Endothelial cell of umbilical vein (primary cell): Measurements from ENCODE around the gene UBE2F. TPM values are rescaled to one million over a fixed set of nuclear protein-coding genes. Genes with fewer than 3 reads are reported as not detected.

Experiments
- BruUV-seq: library from RNA; stranded (reverse); fragments of 400-500 nt; replicated peaks from 2 replicates; lab custom pipeline; 2021; lab: Mats Ljungman, UMichigan
- CTCF ChIA-PET: fragments of 300-600, 350-600 bp; sonication (Branson Sonifier 250); formaldehyde crosslinking; loops from one replicate; lab custom pipeline; 2021; ENCODE audit warnings: antibody characterized with exemption, inconsistent platforms; lab: Charles Lee
- POLR2A ChIA-PET: fragments of 300-600, 350-600 bp; sonication (Branson Sonifier 250); formaldehyde crosslinking; loops from one replicate; lab custom pipeline; 2021; ENCODE audit warnings: antibody characterized with exemption, inconsistent platforms; lab: Charles Lee
- DNase-seq: peaks from one replicate; pipeline ENCODE4 v3.0.0-alpha.2; 2011; ENCODE audit warnings: low read depth, low spot score
- FAIRE-seq: peaks from 2 replicates; lab custom pipeline; 2011; peaks lifted over from hg19 to GRCh38; lab: Jason Lieb, UNC
- H2AFZ ChIP-seq: 2 replicates; pipeline ENCODE4 v1.6.0; 2012; ENCODE audit warnings: low read depth, low read length, control low read depth, inconsistent platforms
- H3K27ac ChIP-seq: 2 replicates; pipeline ENCODE4 v1.5.1; 2011; ENCODE audit warnings: low read depth, mild to moderate bottlenecking, control low read depth, low read length, moderate library complexity; ENCODE audit not compliant: insufficient read depth
- H3K27me3 ChIP-seq, 2 experiments: 2 replicates each; pipeline versions ENCODE4 v1.6.0 to v1.6.1; 2011; ENCODE audit warnings: low read length in 2 of 2, mixed read lengths in 1 of 2; ENCODE audit not compliant: control insufficient read depth in 2 of 2, insufficient read depth in 2 of 2
- H3K36me3 ChIP-seq, 2 experiments: 2 replicates in 1 of 2; 3 replicates in 1 of 2; pipeline ENCODE4 v1.5.1; 2011; ENCODE audit warnings: low read length in 2 of 2, mild to moderate bottlenecking in 1 of 2, moderate library complexity in 1 of 2; ENCODE audit not compliant: control insufficient read depth in 2 of 2, insufficient read depth in 2 of 2; ENCODE audit errors: extremely low read depth in 1 of 2
- H3K4me1 ChIP-seq: 3 replicates; pipeline ENCODE4 v1.5.1; 2011; ENCODE audit warnings: mild to moderate bottlenecking, low read length; ENCODE audit not compliant: control insufficient read depth, insufficient read depth; ENCODE audit errors: extremely low read depth
- H3K4me2 ChIP-seq: 2 replicates; pipeline ENCODE4 v1.6.1; 2011; ENCODE audit warnings: low read length, control low read depth, mixed read lengths; ENCODE audit not compliant: insufficient read depth
- H3K4me3 ChIP-seq, 3 experiments: fragments of 200-600 bp in 1 of 3; sonication (generic), shearing (Covaris generic) in 1 of 3; replicated peaks in 1 of 3; 2 replicates each; pipeline ENCODE4 v1.5.1; 2011 to 2016; ENCODE audit warnings: control low read depth in 3 of 3, low read length in 3 of 3, mild to moderate bottlenecking in 2 of 3, inconsistent platforms in 1 of 3, low read depth in 1 of 3, moderate library complexity in 1 of 3; ENCODE audit not compliant: insufficient read depth in 1 of 3
- H3K79me2 ChIP-seq: 2 replicates; pipeline ENCODE4 v1.6.0; 2012; ENCODE audit warnings: low read length, inconsistent platforms; ENCODE audit not compliant: control insufficient read depth, insufficient read depth
- H3K9ac ChIP-seq: replicated peaks from 2 replicates; pipeline ENCODE3; 2011; ENCODE audit warnings: low read length, control low read depth; ENCODE audit not compliant: insufficient read depth; ENCODE audit errors: extremely low read depth
- H3K9me1 ChIP-seq: replicated peaks from 3 replicates; pipeline ENCODE4 v1.6.0; 2011; ENCODE audit warnings: mild to moderate bottlenecking, low read length; ENCODE audit not compliant: control insufficient read depth, insufficient read depth; ENCODE audit errors: extremely low read depth
- H3K9me3 ChIP-seq: replicated peaks from 2 replicates; pipeline ENCODE4 v1.5.1; 2012; ENCODE audit warnings: low read length, inconsistent platforms; ENCODE audit not compliant: control insufficient read depth, insufficient read depth
- H4K20me1 ChIP-seq: replicated peaks from 2 replicates; pipeline ENCODE3; 2011; ENCODE audit warnings: mild to moderate bottlenecking, low read length; ENCODE audit not compliant: control insufficient read depth, insufficient read depth; ENCODE audit errors: extremely low read depth
- EZH2 ChIP-seq: IDR thresholded peaks from 2 replicates; pipeline ENCODE4 v1.6.1; 2012; ENCODE audit warnings: borderline replicate concordance, low read depth, mild to moderate bottlenecking, moderate library complexity, low read length, inconsistent platforms; ENCODE audit not compliant: severe bottlenecking
- FOS ChIP-seq: IDR thresholded peaks from 2 replicates; pipeline ENCODE4 v1.6.1; 2011; ENCODE audit warnings: mild to moderate bottlenecking, low read length, moderate library complexity, borderline replicate concordance; ENCODE audit not compliant: insufficient read depth
- GATA2 ChIP-seq: IDR thresholded peaks from 2 replicates; pipeline ENCODE4 v1.7.0; 2011; ENCODE audit warnings: low read depth, mild to moderate bottlenecking, moderate library complexity, mixed read lengths, low read length; ENCODE audit not compliant: insufficient read length, insufficient read depth
- JUN ChIP-seq: IDR thresholded peaks from 2 replicates; pipeline ENCODE4 v1.6.1; 2011; ENCODE audit warnings: borderline replicate concordance, low read depth; ENCODE audit not compliant: insufficient read length, insufficient read depth
- MYC ChIP-seq: IDR thresholded peaks from one replicate; pipeline ENCODE4 v1.6.1; 2011; ENCODE audit warnings: mild to moderate bottlenecking, low read depth, low read length
- POLR2A ChIP-seq: IDR thresholded peaks from 2 replicates; pipeline ENCODE4 v1.6.1; 2012; ENCODE audit warnings: low read depth, mild to moderate bottlenecking, control low read depth, low read length
- POLR2AphosphoS5 ChIP-seq: IDR thresholded peaks from 2 replicates; pipeline ENCODE4 v1.6.1; 2012; ENCODE audit warnings: low read depth, mild to moderate bottlenecking, control low read depth, low read length, moderate library complexity; ENCODE audit not compliant: insufficient read depth
- dilution Hi-C: fragments of 300-500 bp; cut with MboI; formaldehyde crosslinking; loops from one replicate; pipeline ENCODE4 v1.15.0; 2019; ENCODE audit warnings: low sequenced_read_pairs; ENCODE audit not compliant: extremely low pct_ligation_motif_present
- intact Hi-C: fragments of 100-400 bp; cut with micrococcal nuclease; formaldehyde crosslinking; loops from one replicate; pipeline ENCODE4 v1.10.0; 2022
- polyA plus RNA-seq, 4 experiments: library from polyadenylated mRNA; depleted of rRNA in 3 of 4; stranded (reverse) in 3 of 4; unstranded in 1 of 4; fragments of >200 nt; gene quantifications; 2 replicates each; pipeline versions ENCODE4 v1.2.1 to v1.2.3, GENCODE V29; 2011 to 2012; ENCODE audit warnings: missing spikeins in 1 of 4
- total RNA-seq: library from RNA; stranded (reverse); gene quantifications from 2 replicates; pipeline ENCODE4 v1.2.3, GENCODE V29; 2021
- TF ChIP-seq, protein P1 (sequence below): IDR thresholded peaks from 2 replicates; pipeline ENCODE4 v1.6.1; 2011; ENCODE audit not compliant: insufficient read depth, insufficient read length
- TF ChIP-seq, protein P2 (sequence below), 2 donors: IDR thresholded peaks; 1 replicate in 1 of 2; 2 replicates in 1 of 2; pipeline ENCODE4 v1.5.1; 2011; ENCODE audit warnings: low read length in 2 of 2, mild to moderate bottlenecking in 2 of 2, moderate library complexity in 2 of 2, control low read depth in 1 of 2, inconsistent platforms in 1 of 2, low read depth in 1 of 2; ENCODE audit not compliant: insufficient read depth in 1 of 2; ENCODE audit errors: extremely low read depth in 1 of 2

The UBE2F gene
- total and polyA plus RNA-seq, 2 donors (not counting 3 experiments of a cell fraction or from before 2014, with no cell fraction given) = 42.3 to 45.6 TPM

DNA sequence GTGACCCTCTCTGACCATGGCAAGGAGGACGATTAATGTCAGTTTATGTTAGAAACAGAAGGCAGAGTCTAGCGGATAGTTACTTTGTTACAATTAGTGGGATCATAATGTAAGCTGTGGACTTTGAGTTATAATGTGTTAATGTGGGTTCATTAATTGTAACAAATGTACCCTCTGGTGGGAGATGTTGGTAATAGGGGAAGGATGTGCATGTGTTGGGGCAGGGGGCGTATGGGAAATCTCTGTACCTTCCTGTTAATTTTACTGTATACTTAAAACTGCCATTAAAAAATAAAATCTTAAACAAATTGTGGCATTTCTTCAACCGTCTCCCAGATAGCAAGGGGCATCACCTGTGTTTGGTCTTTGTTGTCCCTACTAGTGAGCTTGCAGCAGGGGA is 4.8 kb downstream of the UBE2F start:
- no peak overlapping the region for H3K4me2 ChIP-seq
- TF ChIP-seq GATA2 (no peak), EZH2 (no peak), FOS (no peak), POLR2AphosphoS5 (no peak), JUN (no peak), MYC (no peak), POLR2A (no peak)
- TF ChIP-seq, protein P1, sequence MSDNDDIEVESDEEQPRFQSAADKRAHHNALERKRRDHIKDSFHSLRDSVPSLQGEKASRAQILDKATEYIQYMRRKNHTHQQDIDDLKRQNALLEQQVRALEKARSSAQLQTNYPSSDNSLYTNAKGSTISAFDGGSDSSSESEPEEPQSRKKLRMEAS = no peak
- TF ChIP-seq, protein P2, sequence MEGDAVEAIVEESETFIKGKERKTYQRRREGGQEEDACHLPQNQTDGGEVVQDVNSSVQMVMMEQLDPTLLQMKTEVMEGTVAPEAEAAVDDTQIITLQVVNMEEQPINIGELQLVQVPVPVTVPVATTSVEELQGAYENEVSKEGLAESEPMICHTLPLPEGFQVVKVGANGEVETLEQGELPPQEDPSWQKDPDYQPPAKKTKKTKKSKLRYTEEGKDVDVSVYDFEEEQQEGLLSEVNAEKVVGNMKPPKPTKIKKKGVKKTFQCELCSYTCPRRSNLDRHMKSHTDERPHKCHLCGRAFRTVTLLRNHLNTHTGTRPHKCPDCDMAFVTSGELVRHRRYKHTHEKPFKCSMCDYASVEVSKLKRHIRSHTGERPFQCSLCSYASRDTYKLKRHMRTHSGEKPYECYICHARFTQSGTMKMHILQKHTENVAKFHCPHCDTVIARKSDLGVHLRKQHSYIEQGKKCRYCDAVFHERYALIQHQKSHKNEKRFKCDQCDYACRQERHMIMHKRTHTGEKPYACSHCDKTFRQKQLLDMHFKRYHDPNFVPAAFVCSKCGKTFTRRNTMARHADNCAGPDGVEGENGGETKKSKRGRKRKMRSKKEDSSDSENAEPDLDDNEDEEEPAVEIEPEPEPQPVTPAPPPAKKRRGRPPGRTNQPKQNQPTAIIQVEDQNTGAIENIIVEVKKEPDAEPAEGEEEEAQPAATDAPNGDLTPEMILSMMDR (IDR thresholded peaks at IDR 0.05; ENCODE audit: extremely low read depth in 1 of 2, insufficient read depth in 1 of 2, low read depth in 1 of 2, low read length in 2 of 2) = no peak
- no peaks in the 10 kb centered on the region for H3K9me3 ChIP-seq
- H3K36me3 ChIP-seq = peaks cover 0 to 3% of the 10 kb centered on the region in 2 experiments
- no peaks in the 10 kb centered on the region for H4K20me1 ChIP-seq
- DNase-seq = no peak
- H3K4me3 ChIP-seq = no peak overlapping the region
- no peaks in the 10 kb centered on the region for H3K27me3 ChIP-seq
- H3K4me1 ChIP-seq = peaks cover 7% of the 10 kb centered on the region
- H3K9me1 ChIP-seq = no peaks in the 10 kb centered on the region
- no peak overlapping the region for H3K9ac ChIP-seq
- FAIRE-seq = no peak
- H3K79me2 ChIP-seq = peaks cover 47% of the 10 kb centered on the region
- dilution Hi-C loops (no loop called here), intact Hi-C loops (no loop called here)
- ChIA-PET POLR2A (no interaction called here), CTCF (no interaction called here)
- BruUV-seq = no TSS peak
- no peak overlapping the region for H2AFZ ChIP-seq
- no peak overlapping the region for H3K27ac ChIP-seq
